PC-9 (cell line): ENCODE data around the gene POLDIP2.

ENCODE experiments used
- EZH2 ChIP-seq: fragments of 200-600 bp; sonication (generic); IDR thresholded peaks from 2 replicates; pipeline ENCODE4 v1.8.0; 2017; ENCODE audit warnings: antibody characterized with exemption, low read depth
- TF ChIP-seq, protein P1 (sequence below): fragments of 200-600 bp; sonication (generic); conservative IDR thresholded peaks from 2 replicates; pipeline ENCODE4 v1.6.1; 2017; ENCODE audit warnings: mixed run types, antibody characterized with exemption, mild to moderate bottlenecking, moderate library complexity

DNA sequence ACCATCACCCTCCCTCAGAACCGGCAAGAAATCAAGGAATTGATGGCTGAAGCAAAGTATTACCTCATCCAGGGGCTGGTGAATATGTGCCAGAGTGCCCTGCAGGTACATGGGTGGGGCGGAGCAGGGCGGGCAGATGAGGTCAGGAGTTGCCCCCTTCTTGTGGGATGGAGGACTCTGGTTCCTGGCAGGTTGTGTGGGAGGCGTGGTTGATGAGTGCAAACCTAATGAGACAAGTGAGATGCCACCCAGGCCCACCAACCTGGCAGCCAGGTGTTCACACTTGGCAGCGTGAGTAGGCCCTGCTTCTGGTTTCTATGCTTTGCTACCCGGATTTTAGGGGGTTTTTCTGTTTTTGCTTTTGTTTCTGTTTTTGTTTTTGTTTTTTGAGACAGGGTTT, 17.0 kb downstream of the POLDIP2 start:
- TF ChIP-seq, protein P1, sequence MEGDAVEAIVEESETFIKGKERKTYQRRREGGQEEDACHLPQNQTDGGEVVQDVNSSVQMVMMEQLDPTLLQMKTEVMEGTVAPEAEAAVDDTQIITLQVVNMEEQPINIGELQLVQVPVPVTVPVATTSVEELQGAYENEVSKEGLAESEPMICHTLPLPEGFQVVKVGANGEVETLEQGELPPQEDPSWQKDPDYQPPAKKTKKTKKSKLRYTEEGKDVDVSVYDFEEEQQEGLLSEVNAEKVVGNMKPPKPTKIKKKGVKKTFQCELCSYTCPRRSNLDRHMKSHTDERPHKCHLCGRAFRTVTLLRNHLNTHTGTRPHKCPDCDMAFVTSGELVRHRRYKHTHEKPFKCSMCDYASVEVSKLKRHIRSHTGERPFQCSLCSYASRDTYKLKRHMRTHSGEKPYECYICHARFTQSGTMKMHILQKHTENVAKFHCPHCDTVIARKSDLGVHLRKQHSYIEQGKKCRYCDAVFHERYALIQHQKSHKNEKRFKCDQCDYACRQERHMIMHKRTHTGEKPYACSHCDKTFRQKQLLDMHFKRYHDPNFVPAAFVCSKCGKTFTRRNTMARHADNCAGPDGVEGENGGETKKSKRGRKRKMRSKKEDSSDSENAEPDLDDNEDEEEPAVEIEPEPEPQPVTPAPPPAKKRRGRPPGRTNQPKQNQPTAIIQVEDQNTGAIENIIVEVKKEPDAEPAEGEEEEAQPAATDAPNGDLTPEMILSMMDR: no peak
- no peak for TF ChIP-seq EZH2
